ENCODE measurements around the gene HHIPL1.
"Not testable (repeated sequence)": the region's sequence is repeated elsewhere in the genome, so short reads cannot be mapped to it uniquely, and the experiment has no call there.

Gene HHIPL1

GRCh38 chr14:99634443-99634842, 10.5 kb upstream of the HHIPL1 start:
- Histone ChIP-seq H4K20me1 (ENCODE audit: insufficient read depth, low read length) (no peaks in the 10 kb centered on the region), H3K4me3 (ENCODE audit: low read length) (no peak overlapping the region), H3K9ac (ENCODE audit: low read length) (no peak overlapping the region), H3K4me2 (ENCODE audit: low read length) (no peak overlapping the region), H3K4me1 (ENCODE audit: low read length) (peaks cover 20% of the 10 kb centered on the region), H3K36me3 (replicated peaks; ENCODE audit: low read depth, low read length) (no peaks in the 10 kb centered on the region), H2AFZ (ENCODE audit: low read depth, low read length) (no peak overlapping the region), H3K27me3 (ENCODE audit: low read depth, low read length) (no peaks in the 10 kb centered on the region), H3K79me2 (ENCODE audit: low read length) (no peaks in the 10 kb centered on the region), H3K9me3 (ENCODE audit: insufficient read depth, low read length) (no peaks in the 10 kb centered on the region), H3K27ac (ENCODE audit: low read length) (no peak overlapping the region)
- TF ChIP-seq EZH2phosphoT487 (IDR thresholded peaks at IDR 0.05; ENCODE audit: low read depth) (no peak), CTCF (IDR thresholded peaks at IDR 0.05; ENCODE audit: low read depth, low read length) (no peak)

GRCh38 chr14:99635116-99635515, 9.8 kb upstream of the HHIPL1 start:
- H3K9ac ChIP-seq (ENCODE audit: low read length) = no peak overlapping the region
- no peak overlapping the region for H3K4me3 ChIP-seq (ENCODE audit: low read length)
- H2AFZ ChIP-seq (ENCODE audit: low read depth, low read length) = no peak overlapping the region
- H3K27me3 ChIP-seq (ENCODE audit: low read depth, low read length) = no peaks in the 10 kb centered on the region
- peaks cover 20% of the 10 kb centered on the region for H3K4me1 ChIP-seq (ENCODE audit: low read length)
- H3K9me3 ChIP-seq (ENCODE audit: insufficient read depth, low read length) = no peaks in the 10 kb centered on the region
- H3K4me2 ChIP-seq (ENCODE audit: low read length) = no peak overlapping the region
- no peak overlapping the region for H3K27ac ChIP-seq (ENCODE audit: low read length)
- H4K20me1 ChIP-seq (ENCODE audit: insufficient read depth, low read length) = no peaks in the 10 kb centered on the region
- TF ChIP-seq EZH2phosphoT487 (IDR thresholded peaks at IDR 0.05; ENCODE audit: low read depth) (no peak), CTCF (IDR thresholded peaks at IDR 0.05; ENCODE audit: low read depth, low read length) (no peak)
- H3K79me2 ChIP-seq (ENCODE audit: low read length) = no peaks in the 10 kb centered on the region
- no peaks in the 10 kb centered on the region for H3K36me3 ChIP-seq (replicated peaks; ENCODE audit: low read depth, low read length)

- H4K20me1 ChIP-seq (ENCODE audit: insufficient read depth, low read length) = no peaks in the 10 kb centered on the region
- H3K9me3 ChIP-seq (ENCODE audit: insufficient read depth, low read length) = no peaks in the 10 kb centered on the region
- no peaks in the 10 kb centered on the region for H3K79me2 ChIP-seq (ENCODE audit: low read length)
- TF ChIP-seq CTCF (IDR thresholded peaks at IDR 0.05; ENCODE audit: low read depth, low read length) (no peak), EZH2phosphoT487 (IDR thresholded peaks at IDR 0.05; ENCODE audit: low read depth) (no peak)
- no peaks in the 10 kb centered on the region for H3K27me3 ChIP-seq (ENCODE audit: low read depth, low read length)
- H2AFZ ChIP-seq (ENCODE audit: low read depth, low read length) = no peak overlapping the region
- no peak overlapping the region for H3K4me3 ChIP-seq (ENCODE audit: low read length)
- peaks cover 20% of the 10 kb centered on the region for H3K4me1 ChIP-seq (ENCODE audit: low read length)
- no peaks in the 10 kb centered on the region for H3K36me3 ChIP-seq (replicated peaks; ENCODE audit: low read depth, low read length)
- no peak overlapping the region for H3K27ac ChIP-seq (ENCODE audit: low read length)
- H3K9ac ChIP-seq (ENCODE audit: low read length) = no peak overlapping the region
- no peak overlapping the region for H3K4me2 ChIP-seq (ENCODE audit: low read length)
These were observed 8.4 kb upstream of the HHIPL1 start for GRCh38 chr14:99636487-99636886.

- Histone ChIP-seq H2AFZ (ENCODE audit: low read depth, low read length) (no peak overlapping the region), H4K20me1 (ENCODE audit: insufficient read depth, low read length) (no peaks in the 10 kb centered on the region), H3K4me2 (ENCODE audit: low read length) (no peak overlapping the region), H3K27me3 (ENCODE audit: low read depth, low read length) (no peaks in the 10 kb centered on the region), H3K36me3 (replicated peaks; ENCODE audit: low read depth, low read length) (no peaks in the 10 kb centered on the region), H3K4me3 (ENCODE audit: low read length) (no peak overlapping the region), H3K27ac (ENCODE audit: low read length) (no peak overlapping the region), H3K4me1 (ENCODE audit: low read length) (peaks cover 12% of the 10 kb centered on the region), H3K9ac (ENCODE audit: low read length) (no peak overlapping the region), H3K79me2 (ENCODE audit: low read length) (no peaks in the 10 kb centered on the region), H3K9me3 (ENCODE audit: insufficient read depth, low read length) (no peaks in the 10 kb centered on the region)
- TF ChIP-seq EZH2phosphoT487 (IDR thresholded peaks at IDR 0.05; ENCODE audit: low read depth) (no peak), CTCF (IDR thresholded peaks at IDR 0.05; ENCODE audit: low read depth, low read length) (no peak)
These were observed 7.3 kb upstream of the HHIPL1 start for GRCh38 chr14:99637624-99638023.

GRCh38 chr14:99642771-99643170, 2.2 kb upstream of the HHIPL1 start:
- not testable (repeated sequence) for H3K27ac ChIP-seq (ENCODE audit: low read length); H3K4me3 ChIP-seq (ENCODE audit: low read length); H3K4me1 ChIP-seq (ENCODE audit: low read length); H3K36me3 ChIP-seq (replicated peaks; ENCODE audit: low read depth, low read length); H3K9ac ChIP-seq (ENCODE audit: low read length); H3K27me3 ChIP-seq (ENCODE audit: low read depth, low read length); H3K9me3 ChIP-seq (ENCODE audit: insufficient read depth, low read length); H3K79me2 ChIP-seq (ENCODE audit: low read length); H4K20me1 ChIP-seq (ENCODE audit: insufficient read depth, low read length); H3K4me2 ChIP-seq (ENCODE audit: low read length); H2AFZ ChIP-seq (ENCODE audit: low read depth, low read length)

Measured in OCI-LY3 (cell line).